Measurements from ENCODE around the gene AFF1.

Gene AFF1

GRCh38 chr4:86934771-86935565, at the start of gene AFF1:
Gene AFF1, plus strand, starts transcription at chr4:86935011. Its CDS starts 13,523 bp downstream, at chr4:86948534.
- peak; percentile 95 for DNase-seq

GRCh38 chr4:86890790-86891189, 44.0 kb upstream of the AFF1 start:
- DNase-seq = no peak

- peak; percentile 59 for DNase-seq
These were observed 42.8 kb upstream of the AFF1 start, which contains the start of gene C4orf36 for GRCh38 chr4:86891762-86892635. Gene C4orf36, minus strand, starts transcription at chr4:86892422. Its CDS starts 902 bp downstream, at chr4:86891520.

- DNase-seq = no peak
These were observed 42.2 kb upstream of the AFF1 start for GRCh38 chr4:86892636-86892960.

- DNase-seq = no peak
These were observed 41.7 kb upstream of the AFF1 start for GRCh38 chr4:86893136-86893535.

GRCh38 chr4:86894455-86894854, 40.4 kb upstream of the AFF1 start:
- DNase-seq = no peak

GRCh38 chr4:86895692-86896488, 38.9 kb upstream of the AFF1 start:
- peak; percentile 76 for DNase-seq

GRCh38 chr4:86896596-86896995, 38.2 kb upstream of the AFF1 start:
- DNase-seq = no peak

- no peak for DNase-seq
These were observed 36.2 kb upstream of the AFF1 start for GRCh38 chr4:86898562-86898961.

- DNase-seq = no peak
These were observed 32.9 kb upstream of the AFF1 start for GRCh38 chr4:86901864-86902263.

GRCh38 chr4:86908251-86908657, 26.6 kb upstream of the AFF1 start:
- no peak for DNase-seq

- DNase-seq = no peak
These were observed 25.1 kb upstream of the AFF1 start for GRCh38 chr4:86909546-86910295.

GRCh38 chr4:86910369-86910768, 24.4 kb upstream of the AFF1 start:
- no peak for DNase-seq

GRCh38 chr4:86910820-86911684, 23.8 kb upstream of the AFF1 start:
- DNase-seq = no peak

- DNase-seq = no peak
These were observed 18.4 kb upstream of the AFF1 start for GRCh38 chr4:86916392-86916791.

GRCh38 chr4:86917212-86918039, 17.4 kb upstream of the AFF1 start:
- DNase-seq = no peak

- no peak for DNase-seq
These were observed 16.2 kb upstream of the AFF1 start for GRCh38 chr4:86918539-86919072.

- DNase-seq = no peak
These were observed 15.1 kb upstream of the AFF1 start for GRCh38 chr4:86919561-86920223.

GRCh38 chr4:86921608-86922252, 13.1 kb upstream of the AFF1 start:
- DNase-seq = no peak
